Ovary (tissue), 9 donors: ENCODE results near the gene SLC24A4. TPM values are rescaled to one million over a fixed set of nuclear protein-coding genes. Genes with fewer than 3 reads are reported as not detected.

ENCODE experiments used
- DNase-seq, 5 donors: peaks; one replicate each; pipeline ENCODE4 v3.0.0-alpha.2; 2019 to 2020
- H3K27ac ChIP-seq, 2 donors: fragments of 200-600 bp; one replicate each; pipeline versions ENCODE4 v1.5.1 to v1.8.0; 2019 to 2022
- H3K27me3 ChIP-seq: fragments of 200-600 bp; one replicate; pipeline ENCODE4 v1.8.0; 2022
- H3K36me3 ChIP-seq: fragments of 200-600 bp; sonication (generic); one replicate; pipeline ENCODE4 v1.5.1; 2019
- H3K4me1 ChIP-seq: one replicate; pipeline ENCODE4 v1.8.1; 2013; ENCODE audit warnings: mild to moderate bottlenecking, moderate library complexity; ENCODE audit not compliant: insufficient read depth
- H3K4me3 ChIP-seq: fragments of 200-600 bp; sonication (generic); one replicate; pipeline ENCODE4 v1.5.1; 2017
- H3K9me3 ChIP-seq, 2 donors: fragments of 200-600 bp in 1 of 2; sonication (generic) in 1 of 2; one replicate each; pipeline versions ENCODE4 v1.5.1 to v1.8.1; 2013 to 2019; ENCODE audit warnings: mild to moderate bottlenecking in 1 of 2, moderate library complexity in 1 of 2
- CTCF ChIP-seq, 3 donors: fragments of 450-650 bp in 2 of 3; fragments of 200-600 bp in 1 of 3; IDR thresholded peaks; one replicate each; pipeline versions ENCODE4 v1.5.1 to v1.8.0; 2016 to 2022; ENCODE audit warnings: antibody characterized with exemption in 3 of 3, mild to moderate bottlenecking in 1 of 3
- EP300 ChIP-seq: sonication (generic); formaldehyde crosslinking; IDR thresholded peaks from one replicate; pipeline ENCODE4 v1.6.1; 2017; ENCODE audit warnings: antibody characterized with exemption
- POLR2A ChIP-seq: fragments of 450-650 bp; IDR thresholded peaks from one replicate; pipeline ENCODE4 v1.6.1; 2017; ENCODE audit warnings: antibody characterized with exemption, mild to moderate bottlenecking, moderate library complexity
- WGBS, 3 donors: extraction: QIAGEN DNeasy Blood & Tissue Kit in 1 of 3; methylation state at CpG; one replicate each; pipeline versions ENCODE4 v1.1.5 to v1.1.7; 2013 to 2017; 5-methylcytosine and 5-hydroxymethylcytosine counted together
- intact Hi-C, 4 donors: fragments of 100-400 bp; cut with DNase I; formaldehyde crosslinking; loops; one replicate each; pipeline versions ENCODE4 v1.11.0 to v1.15.1; 2022 to 2023
- polyA plus RNA-seq, 2 donors: library from polyadenylated mRNA; stranded (reverse); fragments of 200-250 nt in 1 of 2; fragments of 350-450 nt in 1 of 2; fragmentation: Illumina TruSeq in 1 of 2; extraction: RNeasy Lipid Tissue Mini Kit (QIAGEN cat#74804) in 1 of 2; gene quantifications; one replicate each; pipeline ENCODE4 v1.2.3, GENCODE V29; 2013 to 2014
- total RNA-seq, 7 donors: library from RNA; depleted of rRNA in 2 of 7; stranded (reverse); fragments of >200 nt in 2 of 7; fragmentation: NEBNext Ultra II Directional in 3 of 7; extraction: Animal tissue kit (Norgen Biotek cat#: 25700) in 3 of 7; gene quantifications; one replicate each; pipeline versions ENCODE4 v1.1.0 to v1.2.4, GENCODE V29; 2016 to 2023
- donor health status: DM: no; HTN: no; CAD: no; lungs with moderate emphysema.
- donor health status: DM: no; HTN: no; CAD: no.
- donor health status: Bipolar disorder and iron deficiency.
- donor health status: DM: yes; HTN: yes; CAD: no.
- donor health status: DM: no; HTN: no; CAD: no.
- donor health status: DM: yes; HTN: yes; CAD: no.

The SLC24A4 gene
- total and polyA plus RNA-seq, 9 donors, result 0.10 to 0.98 (median 0.24) TPM

- intact Hi-C loops, result no loop called here
- H3K27ac ChIP-seq, result no peak overlapping the region
- no peaks in the 10 kb centered on the region for H3K9me3 ChIP-seq
- H3K27me3 ChIP-seq, result no peaks in the 10 kb centered on the region
- H3K4me1 ChIP-seq, result no peaks in the 10 kb centered on the region
- no peaks in the 10 kb centered on the region for H3K36me3 ChIP-seq
- no peak for DNase-seq
- WGBS, 3 donors, result 86 to 89% (median 87%) methylated on average over 1 of the region's 1 CpG
- H3K4me3 ChIP-seq, result no peak overlapping the region
- no peak for TF ChIP-seq EP300
- TF ChIP-seq POLR2A, result no peak
- TF ChIP-seq CTCF (IDR thresholded peaks at IDR 0.05), result no peak
Observed at GRCh38 chr14:92351750-92352149, 28.8 kb downstream of the SLC24A4 start.

DNA sequence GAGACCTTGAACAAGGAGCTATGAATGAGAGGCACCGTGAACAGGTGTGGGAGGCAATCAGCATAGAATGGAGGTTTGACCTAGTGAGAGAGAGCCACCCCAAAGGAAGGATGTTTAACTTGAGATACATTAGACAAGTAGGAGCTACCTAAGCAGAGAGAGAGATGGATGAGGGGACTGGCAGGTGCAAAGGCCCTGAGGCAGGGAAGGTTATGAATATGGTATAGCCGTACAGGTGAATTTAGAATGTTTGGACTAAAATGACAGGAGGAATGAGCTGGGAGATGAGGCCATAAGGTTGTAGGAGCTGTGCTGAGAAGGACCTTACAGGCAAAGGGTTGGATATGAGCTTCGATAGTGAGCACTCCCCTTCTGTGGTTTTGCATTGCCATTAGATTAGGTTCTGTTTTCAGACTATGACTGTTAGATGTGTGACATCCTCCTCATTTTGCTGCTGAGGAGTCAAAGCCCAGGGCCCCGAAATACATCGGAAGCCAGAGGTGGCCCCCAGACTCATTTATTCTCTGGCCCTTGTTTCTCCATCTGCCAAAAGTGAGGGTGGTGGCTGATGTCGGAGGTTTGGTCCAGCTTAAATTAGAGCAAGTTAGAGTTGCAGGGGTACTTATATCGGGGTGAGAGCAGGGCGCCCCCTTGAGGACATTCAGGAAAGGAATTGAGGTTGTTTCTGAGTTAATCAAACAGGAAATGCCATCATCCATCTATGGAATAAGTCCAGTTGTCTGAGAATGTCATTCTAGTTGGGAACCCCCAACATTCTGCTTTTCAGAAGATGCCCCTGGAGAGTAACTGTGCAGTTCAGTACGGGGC, 29.4 kb downstream of the SLC24A4 start:
- no peak overlapping the region for H3K27ac ChIP-seq
- H3K4me1 ChIP-seq, result no peaks in the 10 kb centered on the region
- H3K27me3 ChIP-seq, result no peaks in the 10 kb centered on the region
- H3K4me3 ChIP-seq, result no peak overlapping the region
- intact Hi-C loops, result no loop called here
- H3K9me3 ChIP-seq, result no peaks in the 10 kb centered on the region
- 43 to 49% (median 48%) methylated on average over 9 of the region's 9 CpGs for WGBS, 3 donors
- H3K36me3 ChIP-seq, result no peaks in the 10 kb centered on the region
- TF ChIP-seq CTCF (IDR thresholded peaks at IDR 0.05), result no peak
- no peak for TF ChIP-seq EP300
- no peak for TF ChIP-seq POLR2A
- no peak for DNase-seq

DNA sequence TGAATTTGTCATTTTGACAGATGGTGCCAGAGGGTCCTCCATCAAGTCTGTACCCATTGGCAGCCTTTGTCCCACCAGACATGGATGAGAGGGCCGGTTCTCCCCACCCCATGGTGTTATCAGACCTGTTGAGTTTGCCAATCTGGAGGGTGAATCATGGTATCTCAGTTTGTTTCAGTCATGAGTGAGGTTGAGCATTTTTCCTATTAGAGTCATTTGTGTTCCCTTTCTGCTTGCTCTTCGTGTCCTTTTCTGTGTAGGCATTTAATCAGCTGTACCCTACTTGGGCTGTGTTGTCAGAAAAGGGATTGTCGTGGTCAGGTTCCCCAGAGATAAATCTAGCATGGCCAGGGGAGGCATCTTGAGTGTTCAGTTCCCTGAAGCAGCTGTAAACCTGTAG, 30.5 kb downstream of the SLC24A4 start:
- DNase-seq, result no peak
- no peaks in the 10 kb centered on the region for H3K27me3 ChIP-seq
- H3K4me1 ChIP-seq, result no peaks in the 10 kb centered on the region
- TF ChIP-seq EP300 (no peak), POLR2A (no peak), CTCF (IDR thresholded peaks at IDR 0.05) (no peak)
- WGBS, 3 donors, result 65 to 79% (median 74%) methylated on average over 3 of the region's 3 CpGs
- no peak overlapping the region for H3K4me3 ChIP-seq
- intact Hi-C loops, result no loop called here
- H3K36me3 ChIP-seq, result no peaks in the 10 kb centered on the region
- no peaks in the 10 kb centered on the region for H3K9me3 ChIP-seq
- no peak overlapping the region for H3K27ac ChIP-seq

GRCh38 chr14:92356677-92357076, 33.7 kb downstream of the SLC24A4 start:
- Histone ChIP-seq H3K4me1 (no peaks in the 10 kb centered on the region), H3K36me3 (no peaks in the 10 kb centered on the region), H3K9me3 (no peaks in the 10 kb centered on the region), H3K27me3 (no peaks in the 10 kb centered on the region), H3K4me3 (no peak overlapping the region), H3K27ac (no peak overlapping the region)
- no peak for DNase-seq
- intact Hi-C loops, result no loop called here
- 26 to 46% (median 44%) methylated on average over 3 of the region's 3 CpGs for WGBS, 3 donors
- TF ChIP-seq EP300 (no peak), CTCF (IDR thresholded peaks at IDR 0.05) (no peak), POLR2A (no peak)
